Mesothelial cell of epicardium (in vitro differentiated cells): Measurements from ENCODE around the gene CIDEA. TPM values are rescaled to one million over a fixed set of nuclear protein-coding genes. Genes with fewer than 3 reads are reported as not detected.
A peak's percentile ranks its signal among the peaks of the same experiment; 100 is the strongest.

Experiments
- DNase-seq, 2 experiments: peaks; one replicate each; pipeline ENCODE4 v3.0.0; 2021; ENCODE audit warnings: low spot score in 2 of 2; ENCODE audit not compliant: unreplicated experiment in 2 of 2
- H3K27ac Mint-ChIP-seq: 2 replicates; pipeline ENCODE4 v1.8.0; 2021; ENCODE audit warnings: mixed read lengths
- H3K27me3 Mint-ChIP-seq: 2 replicates; pipeline ENCODE4 v1.8.0; 2021; ENCODE audit warnings: low read depth, mixed read lengths
- H3K36me3 Mint-ChIP-seq: 2 replicates; pipeline ENCODE4 v1.8.0; 2021; ENCODE audit warnings: mixed read lengths
- H3K4me1 Mint-ChIP-seq: 2 replicates; pipeline ENCODE4 v1.8.0; 2021; ENCODE audit warnings: mixed read lengths
- H3K4me3 Mint-ChIP-seq: 2 replicates; pipeline ENCODE4 v1.8.0; 2021; ENCODE audit warnings: mild to moderate bottlenecking, moderate library complexity, mixed read lengths
- H3K9me3 Mint-ChIP-seq: 2 replicates; pipeline ENCODE4 v1.8.0; 2021; ENCODE audit warnings: mixed read lengths
- CTCF ChIP-seq: fragments of 200-600 bp; sonication (generic); IDR thresholded peaks from one replicate; pipeline ENCODE4 v1.5.0; 2021; ENCODE audit warnings: antibody characterized with exemption; ENCODE audit not compliant: unreplicated experiment
- total RNA-seq: library from RNA; stranded (reverse); gene quantifications from 3 replicates; pipeline ENCODE4 v1.2.1, GENCODE V29; 2021

CIDEA gene
- total RNA-seq, 1 donor from 2014 or later: not detected

GRCh38 chr18:12274793-12275192 is 20.6 kb downstream of the CIDEA start:
- Mint-ChIP-seq H3K36me3 (no peaks in the 10 kb centered on the region), H3K9me3 (no peaks in the 10 kb centered on the region), H3K27ac (no peak overlapping the region), H3K4me1 (peaks cover 25% of the 10 kb centered on the region), H3K4me3 (no peak overlapping the region), H3K27me3 (no peaks in the 10 kb centered on the region)
- no peak for DNase-seq
- no peak for TF ChIP-seq CTCF

- Mint-ChIP-seq H3K4me1 (peaks cover 30% of the 10 kb centered on the region), H3K4me3 (peak overlapping the region; percentile 17), H3K27ac (no peak overlapping the region), H3K27me3 (no peaks in the 10 kb centered on the region), H3K9me3 (no peaks in the 10 kb centered on the region), H3K36me3 (no peaks in the 10 kb centered on the region)
- no peak for DNase-seq
- TF ChIP-seq CTCF: no peak
Observed at GRCh38 chr18:12276736-12277554, 22.8 kb downstream of the CIDEA start.

GRCh38 chr18:12278215-12278671 is 24.1 kb downstream of the CIDEA start:
- no peak for TF ChIP-seq CTCF
- Mint-ChIP-seq H3K36me3 (no peaks in the 10 kb centered on the region), H3K9me3 (no peaks in the 10 kb centered on the region), H3K27ac (peak overlapping the region; percentile 98), H3K4me3 (peak overlapping the region; percentile 13), H3K27me3 (no peaks in the 10 kb centered on the region), H3K4me1 (peaks cover 30% of the 10 kb centered on the region)
- no peak for DNase-seq

GRCh38 chr18:12278741-12279682 is 24.9 kb downstream of the CIDEA start:
- peak overlapping the region; percentile 98 for H3K27ac Mint-ChIP-seq
- no peaks in the 10 kb centered on the region for H3K36me3 Mint-ChIP-seq
- H3K4me1 Mint-ChIP-seq: peaks cover 32% of the 10 kb centered on the region
- no peak for TF ChIP-seq CTCF
- H3K9me3 Mint-ChIP-seq: no peaks in the 10 kb centered on the region
- H3K27me3 Mint-ChIP-seq: no peaks in the 10 kb centered on the region
- H3K4me3 Mint-ChIP-seq: peak overlapping the region; percentile 46
- DNase-seq: peak; percentile 52 to 73

GRCh38 chr18:12279781-12280531 is 25.8 kb downstream of the CIDEA start:
- no peak for DNase-seq

More at GRCh38 chr18:12279781-12280531, 25.8 kb downstream of the CIDEA start:
- no peaks in the 10 kb centered on the region for H3K9me3 Mint-ChIP-seq
- peak overlapping the region; percentile 98 for H3K27ac Mint-ChIP-seq
- H3K4me3 Mint-ChIP-seq: peak overlapping the region; percentile 18
- H3K27me3 Mint-ChIP-seq: no peaks in the 10 kb centered on the region
- H3K36me3 Mint-ChIP-seq: no peaks in the 10 kb centered on the region
- TF ChIP-seq CTCF: no peak
- H3K4me1 Mint-ChIP-seq: peaks cover 35% of the 10 kb centered on the region
